ENCODE measurements around the gene CYBC1.
"Not testable (repeated sequence)": the region's sequence is repeated elsewhere in the genome, so short reads cannot be mapped to it uniquely, and the experiment has no call there.

Gene CYBC1

GRCh38 chr17:82433560-82434215 lies 16.9 kb downstream of the CYBC1 start:
- FAIRE-seq, result no peak

- no peak for FAIRE-seq
Observed at GRCh38 chr17:82432017-82432416, 18.5 kb downstream of the CYBC1 start.

GRCh38 chr17:82429824-82430223 lies 20.7 kb downstream of the CYBC1 start:
- FAIRE-seq, result no peak

- no peak for FAIRE-seq
Observed at GRCh38 chr17:82428546-82428945, 22.0 kb downstream of the CYBC1 start.

- no peak for FAIRE-seq
Observed at GRCh38 chr17:82424863-82425159, 25.7 kb downstream of the CYBC1 start.

GRCh38 chr17:82424001-82424862 lies 26.3 kb downstream of the CYBC1 start:
- FAIRE-seq, result no peak

GRCh38 chr17:82419540-82419939 lies 31.0 kb downstream of the CYBC1 start:
- FAIRE-seq, result no peak

- FAIRE-seq, result no peak
Observed at GRCh38 chr17:82418001-82418986, 32.3 kb downstream of the CYBC1 start, which contains the start of the genes HEXD and OGFOD3. Gene HEXD, plus strand, starts transcription at chr17:82418347. Its CDS starts 1,453 bp downstream, at chr17:82419800. Gene OGFOD3, minus strand, starts transcription at chr17:82418586. Its CDS starts 101 bp downstream, at chr17:82418485.

- FAIRE-seq, result no peak
Observed at GRCh38 chr17:82416771-82417170, 33.8 kb downstream of the CYBC1 start.

- no peak for FAIRE-seq
Observed at GRCh38 chr17:82416264-82416663, 34.3 kb downstream of the CYBC1 start.

- no peak for FAIRE-seq
Observed at GRCh38 chr17:82415786-82416185, 34.8 kb downstream of the CYBC1 start.

- FAIRE-seq, result no peak
Observed at GRCh38 chr17:82415336-82415735, 35.2 kb downstream of the CYBC1 start.

- no peak for FAIRE-seq
Observed at GRCh38 chr17:82414548-82415281, 35.8 kb downstream of the CYBC1 start.

GRCh38 chr17:82412535-82413520 lies 37.7 kb downstream of the CYBC1 start:
- no peak for FAIRE-seq

- FAIRE-seq, result not testable (repeated sequence)
Observed at GRCh38 chr17:82412081-82412480, 38.5 kb downstream of the CYBC1 start.

GRCh38 chr17:82411396-82412053 lies 39.0 kb downstream of the CYBC1 start:
- FAIRE-seq, result no peak

GRCh38 chr17:82410014-82410716 lies 40.4 kb downstream of the CYBC1 start:
- no peak for FAIRE-seq

- FAIRE-seq, result no peak
Observed at GRCh38 chr17:82408938-82409318, 41.6 kb downstream of the CYBC1 start.

- FAIRE-seq, result no peak
Observed at GRCh38 chr17:82408288-82408937, 42.1 kb downstream of the CYBC1 start.

Measured in colon (tissue), 2 donors.